NT2/D1 (cell line): Measurements from ENCODE around the gene AGAP1.

Source experiments
- DNase-seq: peaks from one replicate; pipeline ENCODE4 v3.0.0-alpha.2; 2011; ENCODE audit warnings: low read depth, low spot score
- H3K27me3 ChIP-seq: 2 replicates; pipeline ENCODE4 v1.6.0; 2011; ENCODE audit warnings: mild to moderate bottlenecking; ENCODE audit not compliant: insufficient read length, insufficient read depth
- H3K36me3 ChIP-seq: 2 replicates; pipeline ENCODE4 v1.6.1; 2011; ENCODE audit warnings: mild to moderate bottlenecking, low read length, mixed read lengths; ENCODE audit not compliant: insufficient read depth, insufficient read length
- H3K4me1 ChIP-seq: 2 replicates; pipeline ENCODE4 v1.5.1; 2011; ENCODE audit not compliant: insufficient read depth, insufficient read length
- H3K4me3 ChIP-seq: 2 replicates; pipeline ENCODE4 v1.5.1; 2011; ENCODE audit warnings: low read depth; ENCODE audit not compliant: insufficient read length
- H3K9ac ChIP-seq: 2 replicates; pipeline ENCODE4 v1.6.0; 2011; ENCODE audit warnings: low read depth; ENCODE audit not compliant: insufficient read length
- H3K9me3 ChIP-seq: 2 replicates; pipeline ENCODE4 v1.5.1; 2011; ENCODE audit warnings: mild to moderate bottlenecking, low read length; ENCODE audit not compliant: insufficient read depth
- SUZ12 ChIP-seq: IDR thresholded peaks from 2 replicates; pipeline ENCODE4 v1.6.1; 2011; ENCODE audit not compliant: insufficient read length, insufficient read depth; ENCODE audit errors: extremely low read depth
- YY1 ChIP-seq: IDR thresholded peaks from 2 replicates; pipeline ENCODE4 v1.6.1; 2011; ENCODE audit not compliant: insufficient read length, insufficient read depth
- ZNF274 ChIP-seq: IDR thresholded peaks from 2 replicates; pipeline ENCODE4 v1.6.1; 2011; ENCODE audit warnings: mild to moderate bottlenecking, low read depth, low read length

The AGAP1 gene

DNA sequence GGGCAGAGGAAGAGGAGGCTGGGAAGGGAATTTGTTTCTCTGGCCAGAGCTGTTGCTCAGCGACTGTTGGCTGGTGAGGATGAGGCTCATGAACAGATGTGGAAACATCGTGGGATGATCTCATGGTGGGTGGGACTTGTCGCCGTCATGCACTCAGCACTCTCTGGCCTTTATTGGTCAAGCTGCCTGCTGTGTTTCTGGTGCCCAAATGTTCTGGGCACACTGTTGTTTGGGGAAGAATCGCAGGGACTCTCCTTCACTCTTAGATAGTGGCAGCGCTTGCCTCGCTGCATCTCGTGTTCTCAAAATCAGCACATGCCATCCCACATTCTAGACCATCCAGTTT lies 145.6 kb downstream of the AGAP1 start:
- H3K27me3 ChIP-seq: no peaks in the 10 kb centered on the region
- DNase-seq: no peak
- H3K4me1 ChIP-seq: peaks cover 13% of the 10 kb centered on the region
- H3K9me3 ChIP-seq: no peaks in the 10 kb centered on the region
- no peak overlapping the region for H3K4me3 ChIP-seq
- H3K9ac ChIP-seq: no peak overlapping the region
- no peaks in the 10 kb centered on the region for H3K36me3 ChIP-seq
- TF ChIP-seq SUZ12: no peak
- TF ChIP-seq YY1: no peak
- TF ChIP-seq ZNF274: no peak

GRCh38 chr2:235639885-235640284 lies 146.0 kb downstream of the AGAP1 start:
- H3K36me3 ChIP-seq: no peaks in the 10 kb centered on the region
- H3K9me3 ChIP-seq: no peaks in the 10 kb centered on the region
- H3K27me3 ChIP-seq: no peaks in the 10 kb centered on the region
- no peak for TF ChIP-seq SUZ12
- no peak for TF ChIP-seq ZNF274
- TF ChIP-seq YY1: no peak
- H3K9ac ChIP-seq: no peak overlapping the region
- H3K4me1 ChIP-seq: peaks cover 13% of the 10 kb centered on the region
- no peak overlapping the region for H3K4me3 ChIP-seq
- DNase-seq: no peak

- Histone ChIP-seq H3K4me3 (no peak overlapping the region), H3K4me1 (peaks cover 13% of the 10 kb centered on the region), H3K36me3 (no peaks in the 10 kb centered on the region), H3K9me3 (no peaks in the 10 kb centered on the region), H3K9ac (no peak overlapping the region), H3K27me3 (no peaks in the 10 kb centered on the region)
- no peak for TF ChIP-seq ZNF274
- TF ChIP-seq SUZ12: no peak
- TF ChIP-seq YY1: no peak
- no peak for DNase-seq
Observed at GRCh38 chr2:235640377-235640776, 146.5 kb downstream of the AGAP1 start.

GRCh38 chr2:235640926-235641723 lies 147.3 kb downstream of the AGAP1 start:
- H3K4me3 ChIP-seq: no peak overlapping the region
- no peaks in the 10 kb centered on the region for H3K27me3 ChIP-seq
- peaks cover 13% of the 10 kb centered on the region for H3K4me1 ChIP-seq
- no peaks in the 10 kb centered on the region for H3K36me3 ChIP-seq
- DNase-seq: no peak
- no peak overlapping the region for H3K9ac ChIP-seq
- H3K9me3 ChIP-seq: no peaks in the 10 kb centered on the region
- TF ChIP-seq SUZ12 (no peak), ZNF274 (no peak), YY1 (no peak)

DNA sequence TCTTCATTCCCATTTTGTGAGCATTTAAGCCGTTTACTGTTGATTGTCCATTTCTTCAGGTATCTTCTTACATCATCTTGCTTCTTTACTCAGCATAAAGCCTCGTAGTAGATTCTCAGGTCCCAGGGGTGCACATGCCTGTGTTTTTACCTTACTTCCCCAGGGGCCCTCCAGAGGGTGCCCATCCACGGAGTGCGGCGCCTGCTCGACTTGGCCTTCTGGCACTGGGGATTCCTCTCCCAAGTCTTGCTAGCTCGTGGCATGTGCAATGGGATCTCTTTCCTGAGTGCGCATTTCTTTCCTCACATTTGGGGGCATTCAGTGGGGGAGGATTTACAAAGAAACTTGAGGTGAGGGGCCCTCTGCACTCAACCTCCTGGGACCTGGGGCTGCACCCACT lies 148.1 kb downstream of the AGAP1 start:
- no peak overlapping the region for H3K4me3 ChIP-seq
- H3K9ac ChIP-seq: no peak overlapping the region
- DNase-seq: no peak
- peaks cover 13% of the 10 kb centered on the region for H3K4me1 ChIP-seq
- H3K27me3 ChIP-seq: no peaks in the 10 kb centered on the region
- no peaks in the 10 kb centered on the region for H3K36me3 ChIP-seq
- H3K9me3 ChIP-seq: no peaks in the 10 kb centered on the region
- no peak for TF ChIP-seq SUZ12
- TF ChIP-seq ZNF274: no peak
- TF ChIP-seq YY1: no peak

GRCh38 chr2:235642446-235643098 lies 148.7 kb downstream of the AGAP1 start:
- DNase-seq: no peak
- no peaks in the 10 kb centered on the region for H3K27me3 ChIP-seq

DNA sequence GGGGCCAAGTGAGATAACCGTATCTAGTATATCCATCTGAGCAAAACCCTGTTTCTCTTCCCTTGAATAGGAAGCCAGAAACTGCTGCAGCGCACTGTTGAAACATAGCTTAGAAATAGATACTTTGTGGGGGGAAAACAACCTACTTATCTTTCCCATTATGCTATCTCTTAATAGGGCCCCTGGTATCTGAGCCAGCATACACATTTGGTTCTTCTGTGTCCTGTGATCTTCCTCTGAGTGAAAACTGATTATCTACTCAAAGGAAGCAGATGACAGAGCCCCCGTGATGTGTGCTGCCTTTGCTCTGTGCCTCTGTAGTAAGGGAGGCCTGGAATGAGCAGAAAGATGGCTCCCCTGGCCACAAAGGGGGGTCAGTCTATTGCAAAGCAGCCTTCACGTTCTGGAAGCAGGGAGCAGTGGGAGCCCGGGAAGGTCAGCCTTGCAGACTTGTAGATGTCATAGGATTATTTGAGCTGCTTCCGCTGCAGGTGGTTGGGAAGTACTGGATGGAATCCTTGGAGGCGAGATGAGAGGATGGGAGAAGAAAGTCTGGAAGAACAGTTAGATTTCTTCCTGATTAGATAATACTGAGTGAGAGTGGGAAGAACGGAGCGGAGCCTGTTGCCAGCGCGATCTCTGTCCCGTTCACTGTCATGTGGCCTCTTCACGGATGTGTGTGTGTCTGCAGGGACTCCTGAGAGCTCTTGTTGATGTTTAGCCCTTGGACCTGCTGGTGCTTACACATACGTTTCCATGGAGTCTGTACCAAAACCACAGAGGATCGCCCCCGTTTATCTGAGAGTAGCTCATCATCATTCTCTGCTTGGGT lies 150.1 kb downstream of the AGAP1 start:
- Histone ChIP-seq H3K4me3 (no peak overlapping the region), H3K36me3 (no peaks in the 10 kb centered on the region), H3K27me3 (no peaks in the 10 kb centered on the region), H3K4me1 (peaks cover 16% of the 10 kb centered on the region), H3K9ac (no peak overlapping the region), H3K9me3 (no peaks in the 10 kb centered on the region)
- DNase-seq: no peak
- no peak for TF ChIP-seq SUZ12
- no peak for TF ChIP-seq ZNF274
- no peak for TF ChIP-seq YY1

More at GRCh38 chr2:235642446-235643098, 148.7 kb downstream of the AGAP1 start:
- no peak for TF ChIP-seq ZNF274
- no peak for TF ChIP-seq YY1
- no peak for TF ChIP-seq SUZ12
- Histone ChIP-seq H3K36me3 (no peaks in the 10 kb centered on the region), H3K9ac (peak overlapping the region; percentile 23), H3K4me3 (no peak overlapping the region), H3K9me3 (no peaks in the 10 kb centered on the region), H3K4me1 (peaks cover 13% of the 10 kb centered on the region)
